ENCODE results near the gene IGSF23.
"Not testable (repeated sequence)": the region's sequence is repeated elsewhere in the genome, so short reads cannot be mapped to it uniquely, and the experiment has no call there.

Gene IGSF23

GRCh38 chr19:44592451-44592890 is 20.9 kb upstream of the IGSF23 start:
- no peak for DNase-seq (ENCODE audit: low read depth in 1 of 2, low spot score in 1 of 2)
- in situ Hi-C loops (cut with HindIII; ENCODE audit: low pct_unique_long_range_greater_than_20kb, low sequenced_read_pairs): no loop called here
- TF ChIP-seq JUND (IDR thresholded peaks at IDR 0.05; ENCODE audit: low read depth): no peak

GRCh38 chr19:44593294-44593693 is 20.1 kb upstream of the IGSF23 start:
- in situ Hi-C loops (cut with HindIII; ENCODE audit: low pct_unique_long_range_greater_than_20kb, low sequenced_read_pairs): no loop called here
- no peak for TF ChIP-seq JUND (IDR thresholded peaks at IDR 0.05; ENCODE audit: low read depth)
- no peak for DNase-seq (ENCODE audit: low read depth in 1 of 2, low spot score in 1 of 2)

- in situ Hi-C loops (cut with HindIII; ENCODE audit: low pct_unique_long_range_greater_than_20kb, low sequenced_read_pairs); DNase-seq (ENCODE audit: low read depth in 1 of 2, low spot score in 1 of 2): not testable (repeated sequence)
Observed at GRCh38 chr19:44593866-44594266, 19.5 kb upstream of the IGSF23 start.

- TF ChIP-seq JUND (IDR thresholded peaks at IDR 0.05; ENCODE audit: low read depth): no peak
- DNase-seq (ENCODE audit: low read depth in 1 of 2, low spot score in 1 of 2): no peak
- in situ Hi-C loops (cut with HindIII; ENCODE audit: low pct_unique_long_range_greater_than_20kb, low sequenced_read_pairs): no loop called here
Observed at GRCh38 chr19:44596428-44597130, 16.8 kb upstream of the IGSF23 start.

- in situ Hi-C loops (cut with HindIII; ENCODE audit: low pct_unique_long_range_greater_than_20kb, low sequenced_read_pairs): no loop called here
- no peak for TF ChIP-seq JUND (IDR thresholded peaks at IDR 0.05; ENCODE audit: low read depth)
- no peak for DNase-seq (ENCODE audit: low read depth in 1 of 2, low spot score in 1 of 2)
Observed at GRCh38 chr19:44597131-44597491, 16.3 kb upstream of the IGSF23 start.

- in situ Hi-C loops (cut with HindIII; ENCODE audit: low pct_unique_long_range_greater_than_20kb, low sequenced_read_pairs): no loop called here
- no peak for DNase-seq (ENCODE audit: low read depth in 1 of 2, low spot score in 1 of 2)
- no peak for TF ChIP-seq JUND (IDR thresholded peaks at IDR 0.05; ENCODE audit: low read depth)
Observed at GRCh38 chr19:44598355-44598754, 15.0 kb upstream of the IGSF23 start.

- no peak for TF ChIP-seq JUND (IDR thresholded peaks at IDR 0.05; ENCODE audit: low read depth)
- in situ Hi-C loops (cut with HindIII; ENCODE audit: low pct_unique_long_range_greater_than_20kb, low sequenced_read_pairs): no loop called here
- DNase-seq (ENCODE audit: low read depth in 1 of 2, low spot score in 1 of 2): no peak
Observed at GRCh38 chr19:44598880-44599279, 14.5 kb upstream of the IGSF23 start.

GRCh38 chr19:44600466-44600865 is 12.9 kb upstream of the IGSF23 start:
- TF ChIP-seq JUND (IDR thresholded peaks at IDR 0.05; ENCODE audit: low read depth): no peak
- no peak for DNase-seq (ENCODE audit: low read depth in 1 of 2, low spot score in 1 of 2)
- in situ Hi-C loops (cut with HindIII; ENCODE audit: low pct_unique_long_range_greater_than_20kb, low sequenced_read_pairs): no loop called here

GRCh38 chr19:44602081-44602480 is 11.3 kb upstream of the IGSF23 start:
- DNase-seq (ENCODE audit: low read depth in 1 of 2, low spot score in 1 of 2): peak in 1 of 2 experiments; percentile 95
- no peak for TF ChIP-seq JUND (IDR thresholded peaks at IDR 0.05; ENCODE audit: low read depth)
- in situ Hi-C loops (cut with HindIII; ENCODE audit: low pct_unique_long_range_greater_than_20kb, low sequenced_read_pairs): no loop called here

- in situ Hi-C loops (cut with HindIII; ENCODE audit: low pct_unique_long_range_greater_than_20kb, low sequenced_read_pairs): no loop called here
- no peak for TF ChIP-seq JUND (IDR thresholded peaks at IDR 0.05; ENCODE audit: low read depth)
- peak in 1 of 2 experiments; percentile 71 for DNase-seq (ENCODE audit: low read depth in 1 of 2, low spot score in 1 of 2)
Observed at GRCh38 chr19:44603201-44603945, 10.0 kb upstream of the IGSF23 start.

- in situ Hi-C loops (cut with HindIII; ENCODE audit: low pct_unique_long_range_greater_than_20kb, low sequenced_read_pairs): no loop called here
- no peak for TF ChIP-seq JUND (IDR thresholded peaks at IDR 0.05; ENCODE audit: low read depth)
- no peak for DNase-seq (ENCODE audit: low read depth in 1 of 2, low spot score in 1 of 2)
Observed at GRCh38 chr19:44604241-44604640, 9.1 kb upstream of the IGSF23 start.

GRCh38 chr19:44605547-44605946 is 7.8 kb upstream of the IGSF23 start:
- DNase-seq (ENCODE audit: low read depth in 1 of 2, low spot score in 1 of 2): no peak
- TF ChIP-seq JUND (IDR thresholded peaks at IDR 0.05; ENCODE audit: low read depth): no peak
- in situ Hi-C loops (cut with HindIII; ENCODE audit: low pct_unique_long_range_greater_than_20kb, low sequenced_read_pairs): no loop called here

GRCh38 chr19:44607049-44607448 is 6.3 kb upstream of the IGSF23 start:
- in situ Hi-C loops (cut with HindIII; ENCODE audit: low pct_unique_long_range_greater_than_20kb, low sequenced_read_pairs): no loop called here
- no peak for TF ChIP-seq JUND (IDR thresholded peaks at IDR 0.05; ENCODE audit: low read depth)
- no peak for DNase-seq (ENCODE audit: low read depth in 1 of 2, low spot score in 1 of 2)
